IPS-11a (cell line): ENCODE measurements around the gene SEC61A2.
A peak's percentile ranks its signal among the peaks of the same experiment; 100 is the strongest.
"Not testable (repeated sequence)": the region's sequence is repeated elsewhere in the genome, so short reads cannot be mapped to it uniquely, and the experiment has no call there.

ENCODE experiments used
- H3K4me3 ChIP-seq: one replicate; pipeline ENCODE4 v1.5.1; 2013; ENCODE audit warnings: low read depth, low read length, control low read depth

Gene SEC61A2

GRCh38 chr10:12129222-12130111, at the start of gene SEC61A2:
TSS of gene SEC61A2 (plus strand) at chr10:12129677. CDS start at chr10:12129788, 111 bp downstream.
- H3K4me3 ChIP-seq = peak within 1 kb of the TSS; percentile 73

- H3K4me3 ChIP-seq = no peak overlapping the region
Measured at GRCh38 chr10:12081470-12081869, 48.0 kb upstream of the SEC61A2 start.

- H3K4me3 ChIP-seq = no peak overlapping the region
Measured at GRCh38 chr10:12081879-12082557, 47.5 kb upstream of the SEC61A2 start.

GRCh38 chr10:12088919-12089318, 40.6 kb upstream of the SEC61A2 start:
- no peak overlapping the region for H3K4me3 ChIP-seq

GRCh38 chr10:12091421-12091820, 38.1 kb upstream of the SEC61A2 start:
- no peak overlapping the region for H3K4me3 ChIP-seq

- H3K4me3 ChIP-seq = not testable (repeated sequence)
Measured at GRCh38 chr10:12097361-12097760, 32.1 kb upstream of the SEC61A2 start.

- no peak overlapping the region for H3K4me3 ChIP-seq
Measured at GRCh38 chr10:12097791-12098190, 31.7 kb upstream of the SEC61A2 start.

GRCh38 chr10:12098966-12099365, 30.5 kb upstream of the SEC61A2 start:
- H3K4me3 ChIP-seq = no peak overlapping the region

GRCh38 chr10:12103802-12104201, 25.7 kb upstream of the SEC61A2 start:
- H3K4me3 ChIP-seq = no peak overlapping the region

- H3K4me3 ChIP-seq = no peak overlapping the region
Measured at GRCh38 chr10:12107781-12108180, 21.7 kb upstream of the SEC61A2 start.

- no peak overlapping the region for H3K4me3 ChIP-seq
Measured at GRCh38 chr10:12109286-12109685, 20.2 kb upstream of the SEC61A2 start.

GRCh38 chr10:12111528-12111927, 17.9 kb upstream of the SEC61A2 start:
- H3K4me3 ChIP-seq = no peak overlapping the region

GRCh38 chr10:12113627-12114026, 15.8 kb upstream of the SEC61A2 start:
- no peak overlapping the region for H3K4me3 ChIP-seq

GRCh38 chr10:12121673-12122072, 7.8 kb upstream of the SEC61A2 start:
- H3K4me3 ChIP-seq = no peak overlapping the region

- H3K4me3 ChIP-seq = peak overlapping the region; percentile 73
Measured at GRCh38 chr10:12130237-12130872, 878 bp downstream of the SEC61A2 start.

GRCh38 chr10:12135631-12136030, 6.2 kb downstream of the SEC61A2 start:
- H3K4me3 ChIP-seq = no peak overlapping the region

- no peak overlapping the region for H3K4me3 ChIP-seq
Measured at GRCh38 chr10:12140038-12140437, 10.6 kb downstream of the SEC61A2 start.

- H3K4me3 ChIP-seq = no peak overlapping the region
Measured at GRCh38 chr10:12144538-12144937, 15.1 kb downstream of the SEC61A2 start.

GRCh38 chr10:12150163-12150562, 20.7 kb downstream of the SEC61A2 start:
- no peak overlapping the region for H3K4me3 ChIP-seq

GRCh38 chr10:12154516-12154915, 25.0 kb downstream of the SEC61A2 start:
- H3K4me3 ChIP-seq = no peak overlapping the region

- no peak overlapping the region for H3K4me3 ChIP-seq
Measured at GRCh38 chr10:12156367-12157123, 27.1 kb downstream of the SEC61A2 start.
